Colonic mucosa (tissue), 4 donors: ENCODE measurements around the gene TRIM61. TPM values are rescaled to one million over a fixed set of nuclear protein-coding genes. Genes with fewer than 3 reads are reported as not detected.
"Not testable (repeated sequence)": the region's sequence is repeated elsewhere in the genome, so short reads cannot be mapped to it uniquely, and the experiment has no call there.

Source experiments
- DNase-seq: peaks from one replicate; pipeline ENCODE4 v3.0.0-alpha.2; 2020
- H3K27ac ChIP-seq: fragments of 200-600 bp; one replicate; pipeline ENCODE4 v1.8.0; 2021
- H3K27me3 ChIP-seq: fragments of 200-600 bp; one replicate; pipeline ENCODE4 v1.8.0; 2021
- H3K36me3 ChIP-seq: fragments of 200-600 bp; one replicate; pipeline ENCODE4 v1.8.0; 2021
- H3K4me1 ChIP-seq: fragments of 200-600 bp; one replicate; pipeline ENCODE4 v1.8.0; 2021; ENCODE audit warnings: mild to moderate bottlenecking
- H3K4me3 ChIP-seq: fragments of 200-600 bp; one replicate; pipeline ENCODE4 v1.8.0; 2021
- H3K9ac ChIP-seq, 2 donors: one replicate each; pipeline ENCODE4 v1.7.0; 2013; ENCODE audit warnings: control low read depth in 2 of 2, low read depth in 2 of 2, low read length in 2 of 2
- H3K9me3 ChIP-seq: fragments of 200-600 bp; one replicate; pipeline ENCODE4 v1.8.0; 2021
- intact Hi-C: fragments of 100-400 bp; cut with DNase I; formaldehyde crosslinking; loops from one replicate; pipeline ENCODE4 v1.14.1; 2022
- total RNA-seq, 2 donors: library from RNA; stranded (reverse); fragmentation: NEBNext Ultra II Directional in 1 of 2; extraction: Animal tissue kit (Norgen Biotek cat#: 25700) in 1 of 2; gene quantifications; one replicate each; pipeline ENCODE4 v1.2.1, GENCODE V29; 2021
- TF ChIP-seq, protein P1 (sequence below): fragments of 200-600 bp; IDR thresholded peaks from one replicate; pipeline ENCODE4 v1.8.0; 2022; ENCODE audit warnings: antibody characterized with exemption, mild to moderate bottlenecking
- donor health status: healthy.
- donor health status: DM: no; HTN: no; CAD: no.
- donor health status: DM: no; HTN: no; CAD: no.

Gene TRIM61
- total RNA-seq, 2 donors from 2014 or later, result 0.49 TPM; not detected in 1

DNA sequence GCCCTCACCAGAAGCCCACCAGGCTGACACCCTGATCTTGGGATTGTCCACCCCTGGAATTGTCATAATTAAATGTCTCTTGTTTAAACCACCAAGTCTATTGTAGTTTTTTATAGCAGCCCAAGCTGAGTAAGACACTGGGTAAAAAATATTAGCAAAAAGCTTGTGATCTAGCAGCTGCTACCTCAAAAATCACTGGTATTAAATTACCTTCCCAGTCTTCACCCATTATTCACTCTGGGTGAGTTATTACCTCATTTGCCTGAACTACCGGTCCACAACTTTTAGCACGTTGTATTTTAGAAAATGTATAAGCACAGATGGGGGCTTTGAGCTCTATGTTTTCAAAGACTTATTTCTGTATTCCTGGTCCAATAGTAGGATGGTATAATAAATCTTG lies 12.0 kb upstream of the TRIM61 start:
- TF ChIP-seq, protein P1, sequence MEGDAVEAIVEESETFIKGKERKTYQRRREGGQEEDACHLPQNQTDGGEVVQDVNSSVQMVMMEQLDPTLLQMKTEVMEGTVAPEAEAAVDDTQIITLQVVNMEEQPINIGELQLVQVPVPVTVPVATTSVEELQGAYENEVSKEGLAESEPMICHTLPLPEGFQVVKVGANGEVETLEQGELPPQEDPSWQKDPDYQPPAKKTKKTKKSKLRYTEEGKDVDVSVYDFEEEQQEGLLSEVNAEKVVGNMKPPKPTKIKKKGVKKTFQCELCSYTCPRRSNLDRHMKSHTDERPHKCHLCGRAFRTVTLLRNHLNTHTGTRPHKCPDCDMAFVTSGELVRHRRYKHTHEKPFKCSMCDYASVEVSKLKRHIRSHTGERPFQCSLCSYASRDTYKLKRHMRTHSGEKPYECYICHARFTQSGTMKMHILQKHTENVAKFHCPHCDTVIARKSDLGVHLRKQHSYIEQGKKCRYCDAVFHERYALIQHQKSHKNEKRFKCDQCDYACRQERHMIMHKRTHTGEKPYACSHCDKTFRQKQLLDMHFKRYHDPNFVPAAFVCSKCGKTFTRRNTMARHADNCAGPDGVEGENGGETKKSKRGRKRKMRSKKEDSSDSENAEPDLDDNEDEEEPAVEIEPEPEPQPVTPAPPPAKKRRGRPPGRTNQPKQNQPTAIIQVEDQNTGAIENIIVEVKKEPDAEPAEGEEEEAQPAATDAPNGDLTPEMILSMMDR, result no peak
- Histone ChIP-seq H3K9me3 (no peaks in the 10 kb centered on the region), H3K36me3 (no peaks in the 10 kb centered on the region), H3K27me3 (no peaks in the 10 kb centered on the region), H3K4me3 (no peak overlapping the region), H3K4me1 (no peaks in the 10 kb centered on the region), H3K9ac (no peak overlapping the region), H3K27ac (no peak overlapping the region)
- intact Hi-C loops, result no loop called here
- no peak for DNase-seq

DNA sequence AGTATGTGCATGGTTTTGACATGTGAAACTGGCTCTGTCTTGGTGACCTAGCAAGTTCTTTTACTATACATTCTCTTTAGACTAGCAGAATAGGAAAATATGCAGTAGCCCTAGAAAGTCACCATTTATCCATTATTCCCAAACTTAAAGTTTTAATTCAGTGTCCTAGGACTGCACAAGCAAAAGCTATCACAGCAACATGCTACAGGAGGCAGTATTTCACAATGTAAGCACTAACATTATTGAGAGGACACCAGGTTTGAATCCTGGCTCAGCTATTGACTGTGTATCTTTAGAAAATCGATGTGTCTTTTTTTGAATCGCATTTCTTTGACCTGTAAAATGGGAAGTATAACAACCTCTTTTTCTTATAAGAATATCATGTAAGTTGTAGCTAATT lies 5.5 kb downstream of the TRIM61 start:
- H3K27me3 ChIP-seq, H3K4me3 ChIP-seq, H3K9ac ChIP-seq, intact Hi-C loops, H3K36me3 ChIP-seq, H3K9me3 ChIP-seq, DNase-seq, H3K27ac ChIP-seq, H3K4me1 ChIP-seq: not testable (repeated sequence)

DNA sequence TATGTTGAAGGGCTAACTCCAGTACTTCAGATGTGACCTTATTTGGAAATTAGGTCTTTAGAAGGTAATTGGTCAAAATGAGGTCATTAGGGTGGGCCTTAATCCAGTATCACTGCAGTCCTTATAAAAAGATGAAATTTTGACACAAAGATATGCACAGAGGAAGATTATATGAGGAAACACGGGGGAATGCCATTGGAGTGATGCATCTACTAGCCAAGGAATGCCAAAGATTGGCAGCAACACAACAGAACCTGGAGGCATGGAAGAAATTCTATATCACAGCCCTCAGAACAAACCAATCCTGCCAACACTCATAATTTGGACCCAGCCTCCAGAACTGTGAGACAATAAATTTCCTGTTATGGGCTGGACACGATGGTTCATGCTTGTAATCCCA lies 17.6 kb downstream of the TRIM61 start:
- intact Hi-C loops, result loop anchor here (10.0 kb wide), 1 partner anchor 125 kb away; no protein-coding TSS in a partner anchor
- TF ChIP-seq, protein P1, result no peak
- Histone ChIP-seq H3K27ac (no peak overlapping the region), H3K9ac (no peak overlapping the region), H3K9me3 (no peaks in the 10 kb centered on the region), H3K36me3 (no peaks in the 10 kb centered on the region), H3K4me1 (no peaks in the 10 kb centered on the region), H3K27me3 (no peaks in the 10 kb centered on the region), H3K4me3 (no peak overlapping the region)
- no peak for DNase-seq

DNA sequence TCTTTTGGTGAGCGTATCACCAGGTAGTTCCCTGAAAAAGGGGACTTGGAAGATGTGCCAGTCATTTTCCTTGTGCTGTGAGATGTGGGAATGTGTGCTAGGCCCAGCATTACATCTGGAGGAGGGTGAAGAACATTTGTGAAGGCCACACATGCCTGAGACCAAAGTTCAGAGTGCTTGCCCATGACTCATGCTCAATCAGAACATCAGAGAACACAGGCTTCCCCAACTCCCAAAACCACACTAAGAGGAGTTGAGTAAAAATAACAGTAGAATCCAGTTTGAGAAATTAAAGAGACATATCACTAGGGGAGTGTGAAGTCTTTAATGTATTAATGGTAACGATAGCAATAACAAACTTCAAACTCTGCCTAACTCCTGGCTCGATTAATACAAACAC lies 18.0 kb downstream of the TRIM61 start:
- H3K27ac ChIP-seq, H3K9me3 ChIP-seq, H3K27me3 ChIP-seq, DNase-seq, H3K4me1 ChIP-seq, H3K9ac ChIP-seq, H3K4me3 ChIP-seq, H3K36me3 ChIP-seq: not testable (repeated sequence)
- intact Hi-C loops, result loop anchor here (10.0 kb wide), 1 partner anchor 125 kb away; no protein-coding TSS in a partner anchor

DNA sequence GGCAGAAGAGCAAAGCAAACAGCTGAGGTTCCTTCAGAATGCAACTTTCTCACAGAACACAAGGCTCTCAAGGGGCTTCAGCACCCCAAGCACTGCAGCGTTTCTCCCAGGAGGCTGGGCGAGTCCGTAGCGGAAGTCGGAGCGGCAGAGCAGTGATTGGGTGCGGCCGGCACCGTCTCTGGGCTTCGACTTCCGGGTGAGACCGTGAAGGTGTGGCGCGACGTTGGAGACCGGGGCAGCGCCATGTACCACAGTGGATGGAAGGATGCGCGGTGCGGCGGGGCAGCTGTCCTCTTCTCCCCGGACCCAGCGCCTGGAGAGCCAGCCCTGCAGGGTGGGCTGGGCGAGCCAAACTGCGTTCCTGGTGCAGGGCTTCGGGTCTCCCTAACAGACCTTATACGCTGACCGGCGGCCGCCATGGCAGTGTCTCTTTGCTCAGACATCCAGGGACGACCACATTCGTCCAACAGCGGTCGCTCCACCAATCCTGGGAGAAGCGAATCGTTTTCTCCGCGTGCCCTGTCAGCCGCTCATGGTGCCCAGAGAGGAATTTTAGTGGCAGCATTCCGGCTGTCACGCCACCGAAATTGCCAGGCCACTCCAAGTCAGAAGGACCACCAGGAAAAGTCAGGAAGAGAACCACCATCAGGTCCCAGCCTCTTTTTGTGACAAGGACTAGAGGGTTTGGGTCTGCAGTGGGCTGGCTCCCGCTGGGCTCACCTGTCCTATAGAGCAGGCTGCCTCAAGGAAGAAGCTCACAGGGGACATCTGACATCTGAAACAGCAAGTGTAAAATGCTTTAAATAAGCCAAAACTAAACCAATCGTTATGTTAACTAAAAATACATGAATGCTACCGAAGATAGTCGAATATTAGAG lies 20.5 kb downstream of the TRIM61 start:
- peak; percentile 91 for DNase-seq
- TF ChIP-seq, protein P1, result no peak
- Histone ChIP-seq H3K9ac (peak overlapping the region in 1 of 2 donors; percentile 30), H3K27ac (no peak overlapping the region), H3K27me3 (no peaks in the 10 kb centered on the region), H3K9me3 (no peaks in the 10 kb centered on the region), H3K36me3 (no peaks in the 10 kb centered on the region), H3K4me1 (no peaks in the 10 kb centered on the region), H3K4me3 (peak overlapping the region; percentile 71)
- intact Hi-C loops, result loop anchor here (10.0 kb wide), 1 partner anchor 128 kb away; no protein-coding TSS in a partner anchor

DNA sequence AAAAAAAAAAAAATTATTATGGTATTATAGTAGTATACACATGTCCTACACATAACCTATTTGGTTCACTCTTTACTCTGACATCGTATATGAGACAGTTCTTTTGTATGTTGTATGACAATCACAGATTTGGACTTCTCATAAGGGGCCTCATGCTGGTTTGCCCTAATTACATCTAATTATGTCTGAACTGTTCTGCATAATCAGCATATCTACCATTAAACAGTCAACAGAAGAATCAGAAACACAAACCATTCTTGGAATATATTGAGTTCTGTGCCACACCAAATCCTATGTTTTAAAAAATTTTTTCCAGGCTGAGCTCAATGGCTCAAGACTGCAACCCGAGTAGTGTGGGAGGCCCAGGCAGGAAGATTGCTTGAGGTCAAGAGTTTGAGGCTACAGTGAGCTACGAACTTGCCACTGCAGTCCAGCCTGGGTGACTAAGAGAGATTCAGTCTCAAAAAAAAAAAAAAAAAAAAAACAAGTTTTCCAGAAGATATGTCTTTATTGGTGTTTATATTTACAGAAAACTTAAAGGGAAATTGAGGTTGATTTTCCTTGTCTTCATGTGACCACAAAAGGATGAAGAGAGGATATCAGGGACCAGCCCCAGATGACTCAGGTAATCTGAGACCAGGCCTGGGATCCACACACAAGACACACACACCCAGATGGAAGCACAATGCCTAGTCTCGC lies 22.2 kb downstream of the TRIM61 start:
- Histone ChIP-seq H3K4me1 (no peaks in the 10 kb centered on the region), H3K27me3 (no peaks in the 10 kb centered on the region), H3K9me3 (no peaks in the 10 kb centered on the region), H3K9ac (no peak overlapping the region), H3K27ac (no peak overlapping the region), H3K36me3 (no peaks in the 10 kb centered on the region), H3K4me3 (no peak overlapping the region)
- intact Hi-C loops, result loop anchor here (10.0 kb wide), 1 partner anchor 130 kb away; no protein-coding TSS in a partner anchor
- no peak for DNase-seq
- TF ChIP-seq, protein P1, result no peak
